ENCODE results near the gene RGS7.

The RGS7 gene

DNA sequence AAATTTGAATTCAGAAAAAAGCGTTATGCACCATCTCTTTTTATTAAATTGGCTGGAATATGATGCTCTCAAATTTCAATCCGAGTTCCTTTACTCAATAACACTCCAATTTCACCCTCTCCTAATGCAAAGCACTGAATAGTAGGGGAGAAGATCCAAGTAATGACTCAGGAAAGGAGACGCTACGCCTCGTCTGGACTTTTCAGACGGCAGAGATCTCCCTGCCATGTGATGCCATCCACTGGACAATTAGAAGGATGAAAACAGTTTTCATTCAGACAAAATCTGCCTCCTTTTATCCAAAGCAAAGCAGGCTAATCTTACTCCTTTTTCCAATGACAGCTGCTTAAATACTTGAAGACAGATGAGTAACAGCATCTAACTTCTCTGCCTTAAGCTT is 502.6 kb downstream of the RGS7 start:
- Histone ChIP-seq H3K27me3 (ENCODE audit: control insufficient read depth, insufficient read depth, low read length) (no peaks in the 10 kb centered on the region), H3K9ac (ENCODE audit: low read length) (no peak overlapping the region), H3K36me3 (ENCODE audit: control insufficient read depth, low read depth, low read length) (no peaks in the 10 kb centered on the region), H3K4me1 (ENCODE audit: control insufficient read depth, low read depth, low read length) (no peaks in the 10 kb centered on the region), H3K4me3 (ENCODE audit: low read length) (no peak overlapping the region), H3K9me3 (ENCODE audit: control insufficient read depth, low read depth, low read length) (no peaks in the 10 kb centered on the region), H3K27ac (ENCODE audit: low read length) (no peak overlapping the region)

DNA sequence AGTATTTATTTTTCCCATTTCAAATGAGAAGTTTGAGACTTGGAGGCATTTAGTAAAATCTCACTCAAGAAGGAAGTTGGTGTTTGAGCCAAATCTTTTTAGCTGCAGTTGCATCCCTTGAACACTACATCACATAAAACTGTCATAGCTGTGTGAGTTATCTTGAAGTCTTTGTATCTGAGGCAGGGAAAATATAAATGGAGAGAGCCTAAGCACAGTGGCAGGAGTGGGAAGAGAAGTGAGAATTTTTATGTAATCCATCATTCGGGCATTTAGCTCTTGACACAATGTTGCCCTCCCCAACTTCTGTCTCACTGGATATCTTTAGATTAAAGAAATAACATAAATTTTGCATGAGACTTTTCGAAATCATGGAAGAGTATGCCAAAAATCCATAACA is 509.7 kb downstream of the RGS7 start:
- Histone ChIP-seq H3K36me3 (ENCODE audit: control insufficient read depth, low read depth, low read length) (no peaks in the 10 kb centered on the region), H3K9ac (ENCODE audit: low read length) (no peak overlapping the region), H3K4me3 (ENCODE audit: low read length) (no peak overlapping the region), H3K4me1 (ENCODE audit: control insufficient read depth, low read depth, low read length) (no peaks in the 10 kb centered on the region), H3K9me3 (ENCODE audit: control insufficient read depth, low read depth, low read length) (no peaks in the 10 kb centered on the region), H3K27ac (ENCODE audit: low read length) (no peak overlapping the region), H3K27me3 (ENCODE audit: control insufficient read depth, insufficient read depth, low read length) (no peaks in the 10 kb centered on the region)

DNA sequence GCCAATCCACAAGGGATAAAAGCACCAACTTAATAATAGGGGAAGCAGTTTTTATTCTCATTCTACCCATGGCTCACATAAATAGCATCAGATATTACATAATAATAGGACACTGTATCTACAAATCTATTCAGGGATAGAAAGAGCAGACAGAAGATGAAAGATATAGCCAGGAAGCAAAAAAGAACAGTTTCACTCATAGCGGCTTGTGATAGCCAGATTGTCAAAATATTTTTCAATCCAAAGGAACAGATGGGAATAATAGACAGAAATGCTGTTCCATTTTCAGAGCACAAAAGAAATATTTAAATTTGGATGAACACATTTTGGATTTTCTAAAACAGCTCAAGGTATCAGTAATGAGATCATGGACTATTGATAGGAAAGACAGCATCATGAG is 512.5 kb downstream of the RGS7 start:
- no peak overlapping the region for H3K27ac ChIP-seq (ENCODE audit: low read length)
- no peaks in the 10 kb centered on the region for H3K27me3 ChIP-seq (ENCODE audit: control insufficient read depth, insufficient read depth, low read length)

DNA sequence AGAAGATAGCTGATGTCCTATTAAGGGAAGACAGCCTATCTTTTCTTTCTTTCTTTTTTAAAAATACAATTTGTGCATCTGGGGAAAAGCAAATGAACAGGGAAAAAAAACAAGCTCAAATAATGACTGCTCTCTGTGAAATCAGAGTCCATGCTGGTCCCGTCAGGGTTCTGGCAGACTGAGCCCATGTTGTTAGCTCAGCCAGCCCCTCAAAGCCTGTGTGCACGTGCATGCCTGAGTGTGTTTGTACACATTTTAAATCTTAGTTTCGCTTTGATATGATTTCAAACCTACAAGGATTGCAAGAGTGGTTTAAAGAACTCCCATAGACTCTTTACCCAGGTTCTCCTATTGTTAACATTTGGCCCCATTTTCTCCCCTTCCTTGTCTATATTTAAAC is 513.2 kb downstream of the RGS7 start:
- H3K27ac ChIP-seq (ENCODE audit: low read length) = no peak overlapping the region
- H3K27me3 ChIP-seq (ENCODE audit: control insufficient read depth, insufficient read depth, low read length) = no peaks in the 10 kb centered on the region
- no peaks in the 10 kb centered on the region for H3K4me1 ChIP-seq (ENCODE audit: control insufficient read depth, low read depth, low read length)
- H3K4me3 ChIP-seq (ENCODE audit: low read length) = no peak overlapping the region
- H3K36me3 ChIP-seq (ENCODE audit: control insufficient read depth, low read depth, low read length) = no peaks in the 10 kb centered on the region
- no peak overlapping the region for H3K9ac ChIP-seq (ENCODE audit: low read length)
- no peaks in the 10 kb centered on the region for H3K9me3 ChIP-seq (ENCODE audit: control insufficient read depth, low read depth, low read length)

More for the DNA sequence above, 512.5 kb downstream of the RGS7 start:
- Histone ChIP-seq H3K9me3 (ENCODE audit: control insufficient read depth, low read depth, low read length) (no peaks in the 10 kb centered on the region), H3K36me3 (ENCODE audit: control insufficient read depth, low read depth, low read length) (no peaks in the 10 kb centered on the region), H3K9ac (ENCODE audit: low read length) (no peak overlapping the region), H3K4me1 (ENCODE audit: control insufficient read depth, low read depth, low read length) (no peaks in the 10 kb centered on the region), H3K4me3 (ENCODE audit: low read length) (no peak overlapping the region)

DNA sequence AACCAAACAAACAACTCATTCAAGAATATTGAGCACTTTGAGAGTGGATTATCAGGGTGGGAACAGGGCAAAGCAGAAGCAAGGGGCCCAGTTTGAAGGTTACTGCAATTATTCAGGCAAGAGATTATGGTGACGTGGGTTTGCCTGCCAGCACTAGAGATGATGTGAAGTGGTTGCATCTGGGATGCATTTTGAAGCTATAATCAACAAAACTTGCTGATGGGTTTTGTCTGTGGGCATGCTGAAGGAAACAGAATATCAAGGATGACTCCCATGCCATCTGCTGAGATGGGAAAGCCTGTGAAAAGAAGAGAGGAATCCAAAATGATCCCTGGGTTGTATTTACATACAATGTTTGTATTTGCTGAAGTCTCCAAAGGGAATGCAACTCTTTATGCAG is 520.7 kb downstream of the RGS7 start:
- Histone ChIP-seq H3K36me3 (ENCODE audit: control insufficient read depth, low read depth, low read length) (no peaks in the 10 kb centered on the region), H3K27ac (ENCODE audit: low read length) (no peak overlapping the region), H3K4me1 (ENCODE audit: control insufficient read depth, low read depth, low read length) (no peaks in the 10 kb centered on the region), H3K9me3 (ENCODE audit: control insufficient read depth, low read depth, low read length) (no peaks in the 10 kb centered on the region), H3K9ac (ENCODE audit: low read length) (no peak overlapping the region), H3K27me3 (ENCODE audit: control insufficient read depth, insufficient read depth, low read length) (no peaks in the 10 kb centered on the region), H3K4me3 (ENCODE audit: low read length) (no peak overlapping the region)

DNA sequence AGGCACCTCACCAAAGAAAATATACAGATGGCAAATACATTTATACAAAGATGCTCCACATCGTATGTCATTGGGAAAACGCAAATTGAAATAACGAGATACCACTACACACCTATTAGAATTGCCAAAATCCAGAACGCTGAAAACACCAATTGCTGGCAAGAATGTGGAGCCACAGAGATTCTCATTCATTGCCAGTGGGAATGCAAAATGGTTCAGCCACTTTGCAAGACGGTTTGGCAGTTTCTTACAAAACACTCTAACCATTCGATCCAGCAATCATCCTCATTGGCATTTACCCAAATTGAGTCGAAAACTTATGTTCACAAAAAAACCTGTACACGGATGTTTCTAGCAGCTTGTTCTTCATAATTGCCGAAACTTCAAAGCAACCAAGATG is 521.7 kb downstream of the RGS7 start:
- Histone ChIP-seq H3K9me3 (ENCODE audit: control insufficient read depth, low read depth, low read length) (no peaks in the 10 kb centered on the region), H3K9ac (ENCODE audit: low read length) (no peak overlapping the region), H3K36me3 (ENCODE audit: control insufficient read depth, low read depth, low read length) (no peaks in the 10 kb centered on the region), H3K4me1 (ENCODE audit: control insufficient read depth, low read depth, low read length) (no peaks in the 10 kb centered on the region), H3K4me3 (ENCODE audit: low read length) (no peak overlapping the region), H3K27ac (ENCODE audit: low read length) (no peak overlapping the region), H3K27me3 (ENCODE audit: control insufficient read depth, insufficient read depth, low read length) (no peaks in the 10 kb centered on the region)

DNA sequence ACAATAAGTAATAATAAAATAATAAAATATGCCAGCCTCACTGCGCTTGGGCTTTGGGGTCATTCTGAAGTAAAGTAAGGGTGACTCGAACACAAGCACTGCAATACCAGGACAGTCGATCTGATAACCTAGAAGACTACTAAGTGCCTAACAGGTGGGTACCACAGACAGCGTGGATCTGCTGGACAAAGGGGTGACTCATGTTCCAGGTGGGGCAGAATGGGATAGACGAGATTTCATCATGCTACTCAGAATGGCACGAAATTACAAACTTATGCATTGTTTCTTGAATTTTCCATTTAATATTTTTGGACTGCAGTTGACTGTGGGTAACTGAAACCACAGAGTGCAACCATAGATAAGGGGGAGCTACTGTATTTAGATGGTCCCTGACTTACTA is 523.9 kb downstream of the RGS7 start:
- Histone ChIP-seq H3K4me3 (ENCODE audit: low read length) (no peak overlapping the region), H3K36me3 (ENCODE audit: control insufficient read depth, low read depth, low read length) (no peaks in the 10 kb centered on the region), H3K9me3 (ENCODE audit: control insufficient read depth, low read depth, low read length) (no peaks in the 10 kb centered on the region), H3K27me3 (ENCODE audit: control insufficient read depth, insufficient read depth, low read length) (no peaks in the 10 kb centered on the region), H3K4me1 (ENCODE audit: control insufficient read depth, low read depth, low read length) (no peaks in the 10 kb centered on the region), H3K9ac (ENCODE audit: low read length) (no peak overlapping the region), H3K27ac (ENCODE audit: low read length) (no peak overlapping the region)

DNA sequence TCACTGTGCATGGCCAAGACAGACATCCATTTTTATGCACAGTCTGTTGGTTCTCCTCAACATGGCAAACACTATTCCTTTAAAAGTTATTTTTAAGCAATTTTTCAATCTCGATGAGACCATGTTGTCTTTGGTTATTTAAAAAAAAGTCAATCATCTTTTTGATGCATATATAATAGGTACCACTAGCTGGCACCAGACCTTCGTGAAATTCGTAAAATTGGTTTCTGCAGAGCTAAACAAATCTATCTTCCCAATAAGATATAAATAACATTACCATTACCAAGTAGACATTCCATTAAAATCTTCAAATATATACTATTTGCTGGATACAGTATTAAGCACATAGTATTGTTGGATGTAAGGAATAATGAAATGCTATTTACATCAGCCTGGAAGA is 525.1 kb downstream of the RGS7 start:
- H3K27ac ChIP-seq (ENCODE audit: low read length) = no peak overlapping the region
- H3K36me3 ChIP-seq (ENCODE audit: control insufficient read depth, low read depth, low read length) = no peaks in the 10 kb centered on the region
- H3K9ac ChIP-seq (ENCODE audit: low read length) = no peak overlapping the region
- no peaks in the 10 kb centered on the region for H3K9me3 ChIP-seq (ENCODE audit: control insufficient read depth, low read depth, low read length)
- H3K27me3 ChIP-seq (ENCODE audit: control insufficient read depth, insufficient read depth, low read length) = no peaks in the 10 kb centered on the region
- no peak overlapping the region for H3K4me3 ChIP-seq (ENCODE audit: low read length)
- H3K4me1 ChIP-seq (ENCODE audit: control insufficient read depth, low read depth, low read length) = no peaks in the 10 kb centered on the region

DNA sequence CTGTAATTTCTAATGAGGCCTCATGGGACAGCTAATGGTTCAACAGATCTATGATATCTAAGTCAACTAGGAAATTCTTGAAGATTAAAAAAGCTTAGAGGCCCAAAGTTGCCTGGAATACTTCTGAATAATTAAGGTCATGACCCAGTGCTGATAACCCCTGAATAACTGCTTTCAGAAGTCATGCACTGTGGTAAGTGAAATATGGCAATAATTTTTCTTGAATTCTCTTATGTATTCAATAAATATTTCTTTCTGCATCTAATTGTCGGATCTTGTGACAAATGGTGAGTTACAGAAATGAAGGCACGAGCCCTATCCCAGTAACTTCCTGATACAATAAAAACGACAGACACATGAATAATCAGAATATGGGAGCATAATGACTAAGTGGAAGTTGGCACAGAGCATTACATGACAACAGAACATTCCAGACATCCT is 525.8 kb downstream of the RGS7 start:
- Histone ChIP-seq H3K36me3 (ENCODE audit: control insufficient read depth, low read depth, low read length) (no peaks in the 10 kb centered on the region), H3K4me1 (ENCODE audit: control insufficient read depth, low read depth, low read length) (no peaks in the 10 kb centered on the region), H3K4me3 (ENCODE audit: low read length) (no peak overlapping the region), H3K27ac (ENCODE audit: low read length) (no peak overlapping the region), H3K9ac (ENCODE audit: low read length) (no peak overlapping the region), H3K9me3 (ENCODE audit: control insufficient read depth, low read depth, low read length) (no peaks in the 10 kb centered on the region), H3K27me3 (ENCODE audit: control insufficient read depth, insufficient read depth, low read length) (no peaks in the 10 kb centered on the region)

DNA sequence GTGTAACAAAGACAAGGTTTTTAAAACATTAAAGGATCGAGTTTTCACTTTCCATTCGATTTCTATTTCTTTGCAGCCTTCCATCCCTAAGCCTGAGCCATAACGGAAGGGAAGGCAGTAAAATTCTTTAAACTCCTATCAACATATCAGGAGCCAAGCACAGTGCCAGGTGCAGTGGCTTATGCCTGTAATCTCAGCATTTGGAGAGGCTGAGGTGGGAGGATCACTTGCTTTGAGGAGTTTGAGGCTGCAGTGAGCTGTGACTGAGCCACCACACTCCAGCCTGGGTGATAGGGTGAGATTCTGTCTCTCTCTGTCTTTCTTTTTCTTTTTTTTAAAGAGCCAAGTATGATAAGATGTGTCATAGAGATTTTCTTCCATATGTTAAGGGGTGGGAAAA is 527.5 kb downstream of the RGS7 start:
- H3K27ac ChIP-seq (ENCODE audit: low read length) = no peak overlapping the region
- no peak overlapping the region for H3K4me3 ChIP-seq (ENCODE audit: low read length)
- H3K27me3 ChIP-seq (ENCODE audit: control insufficient read depth, insufficient read depth, low read length) = no peaks in the 10 kb centered on the region
- H3K9me3 ChIP-seq (ENCODE audit: control insufficient read depth, low read depth, low read length) = no peaks in the 10 kb centered on the region
- H3K4me1 ChIP-seq (ENCODE audit: control insufficient read depth, low read depth, low read length) = no peaks in the 10 kb centered on the region
- no peaks in the 10 kb centered on the region for H3K36me3 ChIP-seq (ENCODE audit: control insufficient read depth, low read depth, low read length)
- no peak overlapping the region for H3K9ac ChIP-seq (ENCODE audit: low read length)

DNA sequence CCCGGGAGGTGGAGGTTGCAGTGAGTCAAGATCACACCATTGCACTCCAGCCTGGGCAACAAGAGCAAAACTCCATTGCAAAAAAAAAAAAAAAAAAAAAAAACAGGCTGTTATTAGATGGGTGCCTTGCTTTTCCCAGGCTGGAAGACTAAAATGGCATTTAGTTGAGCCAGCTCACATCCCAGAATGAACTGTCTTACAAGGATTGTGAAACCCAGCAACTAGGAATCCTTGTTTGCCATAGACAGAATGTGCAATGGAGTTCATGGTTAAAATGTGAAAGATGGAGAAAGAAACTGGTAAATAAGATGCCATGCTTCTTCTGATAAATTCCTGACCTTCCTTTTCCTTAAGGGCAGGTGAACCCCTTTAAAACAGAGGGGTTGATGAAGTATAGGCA is 529.2 kb downstream of the RGS7 start:
- H3K36me3 ChIP-seq (ENCODE audit: control insufficient read depth, low read depth, low read length) = no peaks in the 10 kb centered on the region
- H3K27me3 ChIP-seq (ENCODE audit: control insufficient read depth, insufficient read depth, low read length) = no peaks in the 10 kb centered on the region
- H3K27ac ChIP-seq (ENCODE audit: low read length) = no peak overlapping the region
- H3K9me3 ChIP-seq (ENCODE audit: control insufficient read depth, low read depth, low read length) = no peaks in the 10 kb centered on the region
- H3K4me1 ChIP-seq (ENCODE audit: control insufficient read depth, low read depth, low read length) = no peaks in the 10 kb centered on the region
- H3K4me3 ChIP-seq (ENCODE audit: low read length) = no peak overlapping the region
- no peak overlapping the region for H3K9ac ChIP-seq (ENCODE audit: low read length)

DNA sequence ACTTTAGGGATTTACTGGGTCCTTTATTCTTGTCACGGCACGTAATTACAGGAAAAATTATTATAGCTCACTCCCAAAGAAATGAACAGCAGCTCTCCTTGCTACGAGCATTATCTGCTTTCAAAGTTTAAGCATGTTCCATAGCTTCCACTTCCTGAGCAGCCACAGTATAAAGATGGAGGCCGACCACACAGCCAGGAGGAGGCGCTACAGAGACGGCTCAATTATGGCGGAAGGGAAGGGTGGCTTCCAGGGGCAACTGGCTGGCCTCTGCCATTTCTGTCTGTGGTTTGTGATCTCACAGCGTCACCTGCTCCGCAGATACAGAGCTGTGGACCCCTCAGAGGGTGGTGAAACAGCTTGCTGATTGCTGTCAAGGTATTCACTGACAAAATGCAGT is 532.8 kb downstream of the RGS7 start:
- Histone ChIP-seq H3K27me3 (ENCODE audit: control insufficient read depth, insufficient read depth, low read length) (no peaks in the 10 kb centered on the region), H3K4me1 (ENCODE audit: control insufficient read depth, low read depth, low read length) (no peaks in the 10 kb centered on the region), H3K9me3 (ENCODE audit: control insufficient read depth, low read depth, low read length) (no peaks in the 10 kb centered on the region), H3K27ac (ENCODE audit: low read length) (no peak overlapping the region), H3K36me3 (ENCODE audit: control insufficient read depth, low read depth, low read length) (no peaks in the 10 kb centered on the region), H3K9ac (ENCODE audit: low read length) (no peak overlapping the region), H3K4me3 (ENCODE audit: low read length) (no peak overlapping the region)

All from iPS-18a (cell line).